H1 (cell line): Measurements from ENCODE around the gene NTMT1. TPM values are rescaled to one million over a fixed set of nuclear protein-coding genes. Genes with fewer than 3 reads are reported as not detected.

ENCODE experiments used
- CTCF ChIA-PET: fragments of 300-600 bp; sonication (Branson Sonifier 250); formaldehyde crosslinking; loops from one replicate; lab custom pipeline; 2021; ENCODE audit not compliant: partially characterized antibody; lab: Charles Lee
- POLR2A ChIA-PET: fragments of 300-600 bp; sonication (Branson Sonifier 250); formaldehyde crosslinking; loops from one replicate; lab custom pipeline; 2021; ENCODE audit warnings: inconsistent platforms; ENCODE audit not compliant: partially characterized antibody; lab: Charles Lee
- DNase-seq, 2 experiments: peaks; one replicate each; pipeline versions ENCODE4 v3.0.0 to v3.0.0-alpha.2; 2010 to 2022; ENCODE audit warnings: low spot score in 2 of 2, low read depth in 1 of 2, mixed read lengths in 1 of 2
- FAIRE-seq: peaks from 2 replicates; lab custom pipeline; 2011; peaks lifted over from hg19 to GRCh38; lab: Jason Lieb, UNC
- H2AFZ ChIP-seq: 2 replicates; pipeline ENCODE4 v1.8.1; 2012; ENCODE audit warnings: low read length, inconsistent platforms
- H2AK5ac ChIP-seq: 2 replicates; pipeline ENCODE4 v1.6.1; 2013; ENCODE audit warnings: low read depth, low read length
- H2BK120ac ChIP-seq: replicated peaks from 2 replicates; pipeline ENCODE3; 2013; ENCODE audit warnings: low read depth, low read length, inconsistent platforms
- H2BK12ac ChIP-seq: 2 replicates; pipeline ENCODE4 v1.6.1; 2013; ENCODE audit warnings: low read depth, low read length
- H2BK15ac ChIP-seq: 2 replicates; pipeline ENCODE4 v1.6.1; 2013; ENCODE audit warnings: low read length
- H2BK20ac ChIP-seq: 2 replicates; pipeline ENCODE4 v1.6.1; 2013; ENCODE audit warnings: low read length
- H2BK5ac ChIP-seq: 2 replicates; pipeline ENCODE4 v1.6.1; 2013; ENCODE audit warnings: low read depth, low read length
- H3K14ac ChIP-seq: 2 replicates; pipeline ENCODE4 v1.6.1; 2013; ENCODE audit warnings: inconsistent platforms; ENCODE audit not compliant: insufficient read length
- H3K18ac ChIP-seq: 2 replicates; pipeline ENCODE4 v1.6.1; 2013; ENCODE audit warnings: low read length; ENCODE audit errors: extremely low read depth
- H3K23ac ChIP-seq: 2 replicates; pipeline ENCODE4 v1.6.1; 2013; ENCODE audit warnings: inconsistent platforms; ENCODE audit not compliant: insufficient read length
- H3K23me2 ChIP-seq: 2 replicates; pipeline ENCODE4 v1.6.1; 2013; ENCODE audit warnings: low read depth, low read length
- H3K27ac ChIP-seq: 2 replicates; pipeline ENCODE4 v1.6.1; 2011; ENCODE audit warnings: low read depth, low read length, inconsistent platforms
- H3K27me3 ChIP-seq, 4 experiments: replicated peaks in 1 of 4; 1 replicate in 1 of 4; 2 replicates in 3 of 4; pipeline versions ENCODE4 v1.6.1 to v1.8.1; 2011 to 2013; ENCODE audit warnings: low read length in 3 of 4, mild to moderate bottlenecking in 3 of 4, inconsistent platforms in 2 of 4, mixed read lengths in 2 of 4, moderate library complexity in 1 of 4; ENCODE audit not compliant: control insufficient read depth in 3 of 4, insufficient read depth in 3 of 4; ENCODE audit errors: extremely low read depth in 1 of 4
- H3K36me3 ChIP-seq, 4 experiments: 2 replicates each; pipeline versions ENCODE4 v1.6.1 to v1.8.1; 2011 to 2013; ENCODE audit warnings: mild to moderate bottlenecking in 4 of 4, low read length in 3 of 4, moderate library complexity in 2 of 4, control low read depth in 1 of 4, inconsistent platforms in 1 of 4; ENCODE audit not compliant: insufficient read depth in 4 of 4, control insufficient read depth in 2 of 4
- H3K4ac ChIP-seq: replicated peaks from 2 replicates; pipeline ENCODE3; 2013; ENCODE audit warnings: low read length, low read depth, mixed read lengths, inconsistent platforms; ENCODE audit not compliant: insufficient read length
- H3K4me1 ChIP-seq, 4 experiments: replicated peaks in 1 of 4; 1 replicate in 1 of 4; 2 replicates in 3 of 4; pipeline versions ENCODE4 v1.6.1 to v1.8.1; 2011 to 2013; ENCODE audit warnings: low read length in 3 of 4, inconsistent platforms in 2 of 4, mixed read lengths in 1 of 4; ENCODE audit not compliant: insufficient read depth in 4 of 4, control insufficient read depth in 3 of 4
- H3K4me2 ChIP-seq, 2 experiments: 2 replicates each; pipeline versions ENCODE4 v1.6.1 to v1.8.1; 2011 to 2013; ENCODE audit warnings: low read depth in 2 of 2, low read length in 2 of 2, control low read depth in 1 of 2, inconsistent platforms in 1 of 2, mild to moderate bottlenecking in 1 of 2; ENCODE audit not compliant: insufficient read depth in 1 of 2
- H3K4me3 ChIP-seq, 4 experiments: fragments of 200-600, 300-600 bp in 1 of 4; sonication (generic), shearing (Covaris generic), sonication (Bioruptor Twin) in 1 of 4; 2 replicates each; pipeline versions ENCODE4 v1.5.1 to v1.8.1; 2011 to 2016; ENCODE audit warnings: low read length in 4 of 4, low read depth in 3 of 4, control low read depth in 2 of 4, inconsistent platforms in 2 of 4, mild to moderate bottlenecking in 2 of 4, mixed read lengths in 1 of 4, moderate library complexity in 1 of 4; ENCODE audit not compliant: insufficient read depth in 2 of 4; ENCODE audit errors: extremely low read depth in 1 of 4
- H3K56ac ChIP-seq: replicated peaks from 2 replicates; pipeline ENCODE3; 2013; ENCODE audit warnings: low read depth, mild to moderate bottlenecking, mixed read lengths, low read length, inconsistent platforms; ENCODE audit not compliant: insufficient read length
- H3K79me1 ChIP-seq: 2 replicates; pipeline ENCODE4 v1.6.1; 2013; ENCODE audit warnings: low read depth, low read length, control low read depth
- H3K79me2 ChIP-seq, 2 experiments: 2 replicates each; pipeline versions ENCODE4 v1.6.1 to v1.8.1; 2012 to 2013; ENCODE audit warnings: low read length in 2 of 2, mild to moderate bottlenecking in 2 of 2, inconsistent platforms in 1 of 2; ENCODE audit not compliant: insufficient read depth in 2 of 2, control insufficient read depth in 1 of 2
- H3K9ac ChIP-seq, 4 experiments: replicated peaks in 1 of 4; 1 replicate in 1 of 4; 2 replicates in 3 of 4; pipeline versions ENCODE4 v1.6.1 to v1.8.1; 2011 to 2013; ENCODE audit warnings: low read depth in 3 of 4, low read length in 3 of 4, control low read depth in 2 of 4, mild to moderate bottlenecking in 2 of 4, moderate library complexity in 2 of 4, inconsistent platforms in 1 of 4; ENCODE audit errors: extremely low read depth in 1 of 4
- H3K9me3 ChIP-seq, 2 experiments: 2 replicates each; pipeline versions ENCODE4 v1.6.1 to v1.8.1; 2012 to 2013; ENCODE audit warnings: mild to moderate bottlenecking in 2 of 2, moderate library complexity in 2 of 2, control low read depth in 1 of 2, inconsistent platforms in 1 of 2, low read depth in 1 of 2, low read length in 1 of 2, mixed read lengths in 1 of 2; ENCODE audit not compliant: insufficient read depth in 2 of 2
- H4K20me1 ChIP-seq, 2 experiments: replicated peaks in 1 of 2; 2 replicates each; pipeline versions ENCODE3 to v1.8.1; 2011 to 2013; ENCODE audit warnings: inconsistent platforms in 2 of 2, low read length in 2 of 2, mild to moderate bottlenecking in 1 of 2; ENCODE audit not compliant: insufficient read depth in 2 of 2, control insufficient read depth in 1 of 2
- H4K5ac ChIP-seq: 2 replicates; pipeline ENCODE4 v1.6.1; 2013; ENCODE audit warnings: low read length, low read depth, mixed read lengths, inconsistent platforms; ENCODE audit not compliant: insufficient read length
- H4K8ac ChIP-seq: 2 replicates; pipeline ENCODE4 v1.8.0; 2013; ENCODE audit warnings: mild to moderate bottlenecking, moderate library complexity, low read length, inconsistent platforms; ENCODE audit not compliant: insufficient read depth; ENCODE audit errors: extremely low read depth
- H4K91ac ChIP-seq: replicated peaks from 2 replicates; pipeline ENCODE3; 2013; ENCODE audit warnings: low read length, mixed read lengths, inconsistent platforms; ENCODE audit not compliant: insufficient read length
- CBX8 ChIP-seq: fragments of 300-800, 300-1000 bp; sonication (generic); IDR thresholded peaks from 2 replicates; pipeline ENCODE4 v1.7.1; 2016; ENCODE audit warnings: low read depth, low read length, borderline replicate concordance
- EP300 ChIP-seq, 2 experiments: IDR thresholded peaks; 1 replicate in 1 of 2; 2 replicates in 1 of 2; pipeline ENCODE4 v1.6.1; 2011 to 2012; ENCODE audit warnings: low read depth in 2 of 2, low read length in 2 of 2, mild to moderate bottlenecking in 2 of 2, borderline replicate concordance in 1 of 2, inconsistent platforms in 1 of 2, moderate library complexity in 1 of 2
- FOSL1 ChIP-seq: IDR thresholded peaks from 2 replicates; pipeline ENCODE4 v1.6.1; 2011; ENCODE audit warnings: mild to moderate bottlenecking, low read depth, low read length, moderate library complexity; ENCODE audit not compliant: insufficient read depth
- GABPA ChIP-seq: IDR thresholded peaks from 2 replicates; pipeline ENCODE4 v1.6.1; 2011; ENCODE audit warnings: mild to moderate bottlenecking, low read length, moderate library complexity, borderline replicate concordance; ENCODE audit not compliant: insufficient read depth
- RAD21 ChIP-seq, 2 experiments: IDR thresholded peaks in 1 of 2; conservative IDR thresholded peaks in 1 of 2; 2 replicates each; pipeline ENCODE4 v1.6.1; 2011; ENCODE audit warnings: low read depth in 2 of 2, low read length in 2 of 2, improper control_type of control experiment in 1 of 2, inconsistent platforms in 1 of 2, mild to moderate bottlenecking in 1 of 2, moderate library complexity in 1 of 2
- SAP30 ChIP-seq: fragments of 300-600 bp; sonication (generic); IDR thresholded peaks from 2 replicates; pipeline ENCODE4 v1.7.1; 2012; ENCODE audit warnings: low read length, moderate library complexity, mild to moderate bottlenecking, inconsistent platforms; ENCODE audit not compliant: insufficient read depth, insufficient replicate concordance
- TAF7 ChIP-seq: optimal IDR thresholded peaks from 2 replicates; pipeline ENCODE3; 2011; ENCODE audit warnings: low read depth, mild to moderate bottlenecking, inconsistent platforms, low read length, moderate library complexity, borderline replicate concordance
- WGBS, 2 experiments: shearing (Covaris generic) in 1 of 2; methylation state at CpG; one replicate each; pipeline versions ENCODE4 v1.1.6 to v1.1.7; 2013 to 2015; ENCODE audit warnings: low lambda C conversion rate in 2 of 2, mixed read lengths in 2 of 2, inconsistent platforms in 1 of 2, low coverage in 1 of 2, missing lambda C conversion rate in 1 of 2; ENCODE audit not compliant: insufficient replicate concordance in 2 of 2, insufficient coverage in 1 of 2, insufficient read length in 1 of 2; ENCODE audit errors: extremely low coverage in 1 of 2, missing lambda C conversion rate in 1 of 2; 5-methylcytosine and 5-hydroxymethylcytosine counted together
- polyA plus RNA-seq, 7 experiments: library from polyadenylated mRNA; depleted of rRNA in 3 of 7; stranded (reverse) in 5 of 7; unstranded in 2 of 7; fragments of >200 nt in 5 of 7; fragments of 200-250 nt in 2 of 7; gene quantifications; 1 replicate in 5 of 7; 2 replicates in 1 of 7; 4 replicates in 1 of 7; pipeline versions ENCODE4 v1.2.1 to v1.2.3, GENCODE V29; 2011 to 2013; ENCODE audit warnings: missing spikeins in 2 of 7, mixed read lengths in 2 of 7
- total RNA-seq: library from RNA; stranded (reverse); fragmentation: NEBNext Ultra II Directional; extraction: Animal tissue kit (Norgen Biotek cat#: 25700); gene quantifications from 2 replicates; pipeline ENCODE4 v1.2.1, GENCODE V29; 2021
- TF ChIP-seq, protein P1 (sequence below): IDR thresholded peaks from 2 replicates; pipeline ENCODE4 v1.6.1; 2012; ENCODE audit warnings: inconsistent platforms

Gene NTMT1
- total and polyA plus RNA-seq, 2 of the 8 experiments (the other 6 are each of a cell fraction or from before 2014, with no cell fraction given), result 66.8 to 70.2 TPM

DNA sequence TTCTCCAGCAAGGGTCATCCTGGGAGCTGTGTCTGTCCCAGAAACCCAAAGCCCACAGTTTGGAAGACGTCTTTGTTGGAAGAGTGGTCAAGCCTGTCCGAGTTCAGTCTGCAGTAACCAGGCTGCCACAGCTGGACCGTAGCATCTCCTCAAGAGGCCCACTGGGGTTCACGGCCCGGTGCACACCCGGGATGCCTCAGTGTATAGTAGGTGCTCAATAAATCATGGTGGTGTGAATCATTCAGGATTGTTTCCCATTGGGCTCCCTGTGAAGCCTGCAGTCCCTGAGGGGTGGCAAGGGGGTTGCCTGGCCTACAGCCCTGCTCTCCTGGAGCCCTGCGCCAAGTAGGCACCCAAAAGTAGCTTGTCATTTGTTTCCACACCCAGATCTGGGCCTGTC is 29.2 kb downstream of the NTMT1 start:
- no peaks in the 10 kb centered on the region for H3K79me1 ChIP-seq
- no peak overlapping the region for H2AK5ac ChIP-seq
- POLR2A ChIA-PET, result interaction anchor here (1.4 kb wide), 1 partner anchor 12 kb away, joined by 3 read pairs; no protein-coding TSS in a partner anchor
- H3K36me3 ChIP-seq, result no peaks in the 10 kb centered on the region
- no peak overlapping the region for H4K5ac ChIP-seq
- H2AFZ ChIP-seq, result no peak overlapping the region
- H3K4me1 ChIP-seq, result no peaks in the 10 kb centered on the region
- no peak overlapping the region for H3K56ac ChIP-seq
- no peaks in the 10 kb centered on the region; a peak in 1 of 7 replicates for H3K27me3 ChIP-seq
- 81% methylated on average over 7 of the region's 7 CpGs; no CpG with 5 or more reads in 1 of the 2 experiments for WGBS, 2 experiments
- TF ChIP-seq SAP30, result no peak
- no peak for TF ChIP-seq RAD21 (IDR thresholded peaks at IDR 0.05 in 1 of 2, conservative IDR thresholded peaks at IDR 0.05 in 1 of 2; ENCODE audit: low read depth in 2 of 2, low read length in 2 of 2)
- no peak for TF ChIP-seq GABPA
- TF ChIP-seq FOSL1, result no peak
- TF ChIP-seq, protein P1, sequence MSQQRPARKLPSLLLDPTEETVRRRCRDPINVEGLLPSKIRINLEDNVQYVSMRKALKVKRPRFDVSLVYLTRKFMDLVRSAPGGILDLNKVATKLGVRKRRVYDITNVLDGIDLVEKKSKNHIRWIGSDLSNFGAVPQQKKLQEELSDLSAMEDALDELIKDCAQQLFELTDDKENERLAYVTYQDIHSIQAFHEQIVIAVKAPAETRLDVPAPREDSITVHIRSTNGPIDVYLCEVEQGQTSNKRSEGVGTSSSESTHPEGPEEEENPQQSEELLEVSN, result no peak
- TF ChIP-seq TAF7, result no peak
- TF ChIP-seq EP300 (IDR thresholded peaks at IDR 0.05; ENCODE audit: borderline replicate concordance in 1 of 2, low read depth in 2 of 2, low read length in 2 of 2), result no peak
- TF ChIP-seq CBX8, result no peak
- CTCF ChIA-PET, result interaction anchor here (0.6 to 3.3 kb wide), 3 partner anchors 9 to 127 kb away, joined by 3 to 14 read pairs (median 11); no protein-coding TSS in a partner anchor
- DNase-seq (no peak), FAIRE-seq (no peak)
- no peak overlapping the region for H3K9ac ChIP-seq
- H4K91ac ChIP-seq, result no peak overlapping the region
- no peaks in the 10 kb centered on the region for H3K79me2 ChIP-seq
- H3K27ac ChIP-seq, result no peak overlapping the region
- no peaks in the 10 kb centered on the region for H3K9me3 ChIP-seq
- H4K8ac ChIP-seq, result no peak overlapping the region
- no peaks in the 10 kb centered on the region for H3K23me2 ChIP-seq
- H3K14ac ChIP-seq, result no peak overlapping the region
- no peak overlapping the region for H2BK120ac ChIP-seq
- no peak overlapping the region for H3K23ac ChIP-seq
- no peak overlapping the region for H2BK12ac ChIP-seq
- H2BK15ac ChIP-seq, result no peak overlapping the region
- no peak overlapping the region for H3K4ac ChIP-seq
- no peak overlapping the region for H2BK20ac ChIP-seq
- H2BK5ac ChIP-seq, result no peak overlapping the region
- H3K4me2 ChIP-seq, result no peak overlapping the region
- H3K4me3 ChIP-seq, result no peak overlapping the region
- H4K20me1 ChIP-seq, result no peaks in the 10 kb centered on the region
- no peak overlapping the region; the same call in 1 of the 2 replicates for H3K18ac ChIP-seq
